GM12801 (cell line): ENCODE measurements around the gene EMILIN2.

Experiments
- CTCF ChIP-seq: IDR thresholded peaks from one replicate; pipeline ENCODE4 v1.5.1; 2011; ENCODE audit warnings: control low read depth; ENCODE audit not compliant: insufficient read length; ENCODE audit errors: extremely low read depth

EMILIN2 gene

DNA sequence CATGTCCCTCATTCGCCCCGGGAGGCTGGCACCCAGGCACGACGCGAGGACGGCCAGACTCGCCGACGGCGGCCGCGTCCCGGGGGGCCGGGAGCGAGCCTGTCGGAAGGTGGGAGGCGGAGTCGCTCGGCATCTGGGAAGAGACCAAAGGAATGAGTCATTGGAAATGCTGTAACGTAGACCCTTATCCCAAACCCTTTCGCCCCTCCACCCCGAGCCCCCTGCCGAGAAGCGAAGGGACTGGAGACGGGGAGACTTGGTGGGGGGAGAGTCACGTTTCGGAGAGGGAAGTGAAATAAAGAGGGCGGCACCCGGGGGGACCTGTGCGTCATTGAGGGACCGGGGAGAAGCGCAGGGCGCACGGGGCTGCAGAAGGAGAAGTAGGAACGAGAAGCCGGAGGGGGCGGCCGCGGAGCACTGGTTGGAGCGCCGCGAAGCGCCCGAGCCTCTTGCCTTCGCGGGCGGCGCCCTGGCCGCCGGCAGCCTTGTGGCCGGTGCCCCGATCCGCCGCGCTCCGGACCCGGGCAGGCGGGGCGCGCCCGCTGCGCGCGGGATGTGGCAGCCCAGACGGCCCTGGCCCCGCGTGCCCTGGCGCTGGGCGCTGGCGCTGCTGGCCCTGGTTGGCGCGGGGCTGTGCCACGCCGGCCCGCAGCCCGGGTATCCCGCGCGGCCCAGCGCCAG lies at the start of gene EMILIN2:
EMILIN2 (plus strand) TSS at position 371 of the 681 bp plus-strand sequence; CDS start at position 554, 183 bp downstream.
- no peak for TF ChIP-seq CTCF

- no peak for TF ChIP-seq CTCF
Observed at GRCh38 chr18:2797951-2798350, 48.9 kb upstream of the EMILIN2 start.

DNA sequence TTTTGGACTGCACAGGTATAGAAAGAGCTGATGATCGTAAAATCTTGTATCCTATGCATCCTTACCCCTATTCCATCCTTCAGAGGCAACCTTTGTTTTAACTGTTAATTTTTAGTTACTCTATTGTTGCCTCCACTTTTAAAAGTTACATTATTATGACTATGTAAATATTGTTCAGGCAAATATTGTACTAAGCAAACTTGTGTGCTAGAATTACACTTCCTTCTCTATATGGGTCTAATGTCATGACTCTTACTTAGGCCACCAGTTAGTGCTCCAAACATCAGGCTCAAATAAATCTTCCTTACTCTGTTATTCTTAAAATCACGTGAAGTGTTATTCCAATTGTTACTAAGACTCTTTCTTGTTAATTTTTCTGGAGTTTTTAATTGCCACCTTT lies 47.4 kb upstream of the EMILIN2 start:
- TF ChIP-seq CTCF, result no peak

DNA sequence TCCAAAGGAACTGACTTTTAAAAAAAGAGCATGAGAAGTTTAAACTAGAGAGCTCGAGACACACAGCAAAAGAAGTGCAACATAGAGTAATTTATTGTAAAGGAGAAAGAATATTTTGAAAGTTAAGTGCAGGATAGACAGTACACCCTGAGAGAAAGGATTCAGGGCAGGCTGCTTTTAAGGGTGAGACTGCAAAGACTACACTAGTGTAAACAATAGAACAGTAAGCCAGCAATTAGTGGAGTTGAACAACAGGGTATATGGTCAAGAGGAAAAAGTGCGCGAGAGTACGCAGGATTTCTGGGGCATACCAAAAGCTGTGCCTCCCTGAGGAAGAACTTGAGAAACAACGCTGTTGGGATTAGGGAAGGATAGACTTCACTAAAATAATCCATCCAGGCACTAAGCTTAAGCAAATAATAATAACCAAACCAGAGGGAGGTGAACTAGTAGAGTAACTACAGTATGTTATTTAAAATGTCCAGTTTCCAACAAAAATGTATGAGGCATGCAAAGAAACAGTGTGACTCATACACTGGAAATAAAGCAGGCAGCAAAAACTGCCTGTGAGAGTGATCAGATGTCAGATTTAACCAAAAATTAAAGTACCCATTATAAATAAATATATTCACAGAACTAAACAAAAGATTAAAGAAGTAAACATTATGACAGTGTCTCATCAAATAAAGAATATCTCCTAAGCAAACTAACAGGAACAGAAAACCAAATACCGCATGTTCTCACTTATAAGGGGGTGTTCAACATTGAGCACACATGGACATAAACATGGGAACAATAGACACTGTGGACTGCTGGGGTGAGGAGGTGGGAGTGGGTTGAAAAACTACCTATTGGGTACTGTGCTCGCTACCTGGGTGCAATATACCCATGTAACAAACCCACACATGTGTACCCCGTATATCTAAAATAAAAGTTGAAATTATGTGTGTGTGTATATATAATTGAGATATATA lies 40.5 kb upstream of the EMILIN2 start:
- TF ChIP-seq CTCF, result no peak

GRCh38 chr18:2811416-2811815 lies 35.4 kb upstream of the EMILIN2 start:
- no peak for TF ChIP-seq CTCF

GRCh38 chr18:2814928-2815327 lies 31.9 kb upstream of the EMILIN2 start:
- no peak for TF ChIP-seq CTCF

GRCh38 chr18:2818281-2818680 lies 28.5 kb upstream of the EMILIN2 start:
- no peak for TF ChIP-seq CTCF
